ENCODE data around the gene MPRIP. TPM values are rescaled to one million over a fixed set of nuclear protein-coding genes. Genes with fewer than 3 reads are reported as not detected.
"Not testable (repeated sequence)": the region's sequence is repeated elsewhere in the genome, so short reads cannot be mapped to it uniquely, and the experiment has no call there.

The MPRIP gene
- total and polyA plus RNA-seq, 2 of the 13 experiments (the other 11 are each of a cell fraction or from before 2014, with no cell fraction given): 50.2 to 52.4 TPM

DNA sequence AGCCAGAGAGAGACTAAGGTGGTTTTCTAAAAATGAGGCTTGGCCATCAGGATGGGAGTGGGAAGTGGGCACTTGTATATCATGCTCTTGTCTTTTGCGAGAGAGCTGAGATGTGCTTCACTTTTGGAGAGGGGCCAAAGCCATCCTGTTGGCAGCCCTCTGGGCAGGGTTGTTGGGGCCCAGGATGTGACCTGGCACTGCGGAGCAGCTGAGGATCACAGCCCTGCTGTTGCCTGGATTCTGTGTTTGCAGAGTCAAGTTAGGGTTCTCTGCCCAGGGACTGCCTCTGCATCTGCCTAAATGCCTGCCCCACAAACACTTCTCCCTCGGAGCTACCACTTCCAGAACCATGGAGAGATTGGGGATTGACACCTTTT lies 92.7 kb downstream of the MPRIP start (continued):
- TF ChIP-seq, protein P1, sequence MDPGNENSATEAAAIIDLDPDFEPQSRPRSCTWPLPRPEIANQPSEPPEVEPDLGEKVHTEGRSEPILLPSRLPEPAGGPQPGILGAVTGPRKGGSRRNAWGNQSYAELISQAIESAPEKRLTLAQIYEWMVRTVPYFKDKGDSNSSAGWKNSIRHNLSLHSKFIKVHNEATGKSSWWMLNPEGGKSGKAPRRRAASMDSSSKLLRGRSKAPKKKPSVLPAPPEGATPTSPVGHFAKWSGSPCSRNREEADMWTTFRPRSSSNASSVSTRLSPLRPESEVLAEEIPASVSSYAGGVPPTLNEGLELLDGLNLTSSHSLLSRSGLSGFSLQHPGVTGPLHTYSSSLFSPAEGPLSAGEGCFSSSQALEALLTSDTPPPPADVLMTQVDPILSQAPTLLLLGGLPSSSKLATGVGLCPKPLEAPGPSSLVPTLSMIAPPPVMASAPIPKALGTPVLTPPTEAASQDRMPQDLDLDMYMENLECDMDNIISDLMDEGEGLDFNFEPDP (CRISPR knock-in tag; conservative IDR thresholded peaks at IDR 0.05): no peak
- TF ChIP-seq SALL2 (CRISPR knock-in tag; IDR thresholded peaks at IDR 0.05) (no peak), ELF4 (CRISPR knock-in tag; IDR thresholded peaks at IDR 0.05; ENCODE audit: borderline replicate concordance) (no peak), MTA3 (CRISPR knock-in tag; IDR thresholded peaks at IDR 0.05) (no peak)

- H3K4me1 ChIP-seq (ENCODE audit: insufficient read depth, low read length); H3K4me2 ChIP-seq (ENCODE audit: low read depth, low read length); H3K79me2 ChIP-seq (ENCODE audit: insufficient read depth, low read length); H3K9me3 ChIP-seq (ENCODE audit: low read length); H3K27ac ChIP-seq (ENCODE audit: extremely low read length, insufficient read depth, low read length); H2AFZ ChIP-seq (ENCODE audit: low read length); H3K27me3 ChIP-seq (ENCODE audit: control insufficient read depth in 1 of 2, insufficient read depth in 2 of 2, low read length in 2 of 2); CTCF ChIA-PET (ENCODE audit: low intra/inter-chr PET ratio, low total read pairs); DNase-seq (ENCODE audit: low spot score); H3K4me3 ChIP-seq (replicated peaks in 1 of 3; ENCODE audit: insufficient read depth in 1 of 3, low read depth in 2 of 3, low read length in 3 of 3); ATAC-seq; intact Hi-C loops (cut with micrococcal nuclease; ENCODE audit: unreplicated experiment); POLR2A ChIA-PET; H4K20me1 ChIP-seq (ENCODE audit: insufficient read depth, low read length); H3K9ac ChIP-seq (ENCODE audit: insufficient read depth, low read depth, low read length); in situ Hi-C loops (cut with HindIII; ENCODE audit: extremely low pct_ligation_motif_present, low pct_unique_long_range_greater_than_20kb); FAIRE-seq; BruUV-seq (replicated peaks): not testable (repeated sequence)
- 87% methylated on average over 4 of the region's 5 CpGs for WGBS (ENCODE audit: low lambda C conversion rate)
- peaks cover 27 to 54% of the 10 kb centered on the region in 2 experiments for H3K36me3 ChIP-seq (replicated peaks in 1 of 2; ENCODE audit: control insufficient read depth in 1 of 2, insufficient read depth in 2 of 2, low read length in 2 of 2)
Measured at GRCh38 chr17:17136221-17136620, 94.0 kb downstream of the MPRIP start.
